Measurements from ENCODE around the gene APPL2.

APPL2 gene

GRCh38 chr12:105235732-105236476, at the start of gene APPL2:
Gene APPL2, minus strand, starts transcription at chr12:105236174. Its CDS starts 162 bp downstream, at chr12:105236012.
- peaks cover 37% of the 10 kb centered on the region for H3K4me1 Mint-ChIP-seq
- DNase-seq (ENCODE audit: low spot score in 2 of 2) (peak; percentile 49 to 60), ATAC-seq (replicated peaks; ENCODE audit: extremely low read depth, poor library complexity, severe bottlenecking) (peak; percentile 88)
- peaks cover 20% of the 10 kb centered on the region for H3K36me3 Mint-ChIP-seq (ENCODE audit: insufficient read depth)
- H3K27ac Mint-ChIP-seq (ENCODE audit: low read depth) = no peak within 1 kb of the TSS
- H3K4me3 Mint-ChIP-seq = peak within 1 kb of the TSS; percentile 80
- no peaks in the 10 kb centered on the region for H3K9me3 Mint-ChIP-seq
- H3K27me3 Mint-ChIP-seq = no peaks in the 10 kb centered on the region

- Mint-ChIP-seq H3K9me3 (no peaks in the 10 kb centered on the region), H3K4me3 (no peak overlapping the region), H3K4me1 (no peaks in the 10 kb centered on the region), H3K27ac (ENCODE audit: low read depth) (no peak overlapping the region), H3K27me3 (peaks cover 17% of the 10 kb centered on the region), H3K36me3 (ENCODE audit: insufficient read depth) (no peaks in the 10 kb centered on the region)
- DNase-seq (ENCODE audit: low spot score in 2 of 2) (no peak), ATAC-seq (replicated peaks; ENCODE audit: extremely low read depth, poor library complexity, severe bottlenecking) (no peak)
These were observed 49.4 kb upstream of the APPL2 start for GRCh38 chr12:105285378-105285777.

- H3K4me1 Mint-ChIP-seq = no peaks in the 10 kb centered on the region
These were observed 45.7 kb upstream of the APPL2 start for GRCh38 chr12:105281694-105282049.

GRCh38 chr12:105280966-105281693, 45.2 kb upstream of the APPL2 start:
- no peak for DNase-seq (ENCODE audit: low spot score in 2 of 2)
- no peak for ATAC-seq (replicated peaks; ENCODE audit: extremely low read depth, poor library complexity, severe bottlenecking)
- no peak overlapping the region for H3K27ac Mint-ChIP-seq (ENCODE audit: low read depth)
- peaks cover 17% of the 10 kb centered on the region for H3K27me3 Mint-ChIP-seq
- no peaks in the 10 kb centered on the region for H3K36me3 Mint-ChIP-seq (ENCODE audit: insufficient read depth)
- no peaks in the 10 kb centered on the region for H3K4me1 Mint-ChIP-seq
- H3K4me3 Mint-ChIP-seq = no peak overlapping the region
- no peaks in the 10 kb centered on the region for H3K9me3 Mint-ChIP-seq

More at GRCh38 chr12:105281694-105282049, 45.7 kb upstream of the APPL2 start:
- ATAC-seq (replicated peaks; ENCODE audit: extremely low read depth, poor library complexity, severe bottlenecking) (no peak), DNase-seq (ENCODE audit: low spot score in 2 of 2) (no peak)
- no peak overlapping the region for H3K4me3 Mint-ChIP-seq
- no peaks in the 10 kb centered on the region for H3K36me3 Mint-ChIP-seq (ENCODE audit: insufficient read depth)
- no peak overlapping the region for H3K27ac Mint-ChIP-seq (ENCODE audit: low read depth)
- H3K27me3 Mint-ChIP-seq = peaks cover 17% of the 10 kb centered on the region
- H3K9me3 Mint-ChIP-seq = no peaks in the 10 kb centered on the region

GRCh38 chr12:105279460-105280056, 43.6 kb upstream of the APPL2 start:
- H3K4me1 Mint-ChIP-seq = no peaks in the 10 kb centered on the region
- peak in 1 of 2 donors; percentile 16 for DNase-seq (ENCODE audit: low spot score in 2 of 2)
- no peaks in the 10 kb centered on the region for H3K36me3 Mint-ChIP-seq (ENCODE audit: insufficient read depth)
- H3K27ac Mint-ChIP-seq (ENCODE audit: low read depth) = no peak overlapping the region
- no peaks in the 10 kb centered on the region for H3K9me3 Mint-ChIP-seq
- no peak overlapping the region for H3K4me3 Mint-ChIP-seq
- peak; percentile 58 for ATAC-seq (replicated peaks; ENCODE audit: extremely low read depth, poor library complexity, severe bottlenecking)
- peaks cover 15% of the 10 kb centered on the region for H3K27me3 Mint-ChIP-seq

GRCh38 chr12:105278043-105278697, 42.2 kb upstream of the APPL2 start:
- Mint-ChIP-seq H3K4me3 (no peak overlapping the region), H3K36me3 (ENCODE audit: insufficient read depth) (no peaks in the 10 kb centered on the region), H3K27me3 (peaks cover 1% of the 10 kb centered on the region), H3K9me3 (no peaks in the 10 kb centered on the region), H3K4me1 (no peaks in the 10 kb centered on the region), H3K27ac (ENCODE audit: low read depth) (no peak overlapping the region)
- no peak for ATAC-seq (replicated peaks; ENCODE audit: extremely low read depth, poor library complexity, severe bottlenecking)
- DNase-seq (ENCODE audit: low spot score in 2 of 2) = no peak

- H3K4me3 Mint-ChIP-seq = no peak overlapping the region
- H3K27ac Mint-ChIP-seq (ENCODE audit: low read depth) = no peak overlapping the region
- no peaks in the 10 kb centered on the region for H3K27me3 Mint-ChIP-seq
- no peaks in the 10 kb centered on the region for H3K9me3 Mint-ChIP-seq
- DNase-seq (ENCODE audit: low spot score in 2 of 2) = no peak
- H3K4me1 Mint-ChIP-seq = no peaks in the 10 kb centered on the region
- ATAC-seq (replicated peaks; ENCODE audit: extremely low read depth, poor library complexity, severe bottlenecking) = no peak
- H3K36me3 Mint-ChIP-seq (ENCODE audit: insufficient read depth) = no peaks in the 10 kb centered on the region
These were observed 40.2 kb upstream of the APPL2 start for GRCh38 chr12:105275997-105276733.

- no peaks in the 10 kb centered on the region for H3K9me3 Mint-ChIP-seq
- ATAC-seq (replicated peaks; ENCODE audit: extremely low read depth, poor library complexity, severe bottlenecking) = no peak
- H3K36me3 Mint-ChIP-seq (ENCODE audit: insufficient read depth) = no peaks in the 10 kb centered on the region
- no peak overlapping the region for H3K27ac Mint-ChIP-seq (ENCODE audit: low read depth)
- H3K4me3 Mint-ChIP-seq = no peak overlapping the region
- no peak for DNase-seq (ENCODE audit: low spot score in 2 of 2)
- H3K27me3 Mint-ChIP-seq = no peaks in the 10 kb centered on the region
- H3K4me1 Mint-ChIP-seq = no peaks in the 10 kb centered on the region
These were observed 38.6 kb upstream of the APPL2 start for GRCh38 chr12:105274571-105274970.

GRCh38 chr12:105273601-105274000, 37.6 kb upstream of the APPL2 start:
- ATAC-seq (replicated peaks; ENCODE audit: extremely low read depth, poor library complexity, severe bottlenecking) (no peak), DNase-seq (ENCODE audit: low spot score in 2 of 2) (no peak)
- no peaks in the 10 kb centered on the region for H3K27me3 Mint-ChIP-seq
- H3K27ac Mint-ChIP-seq (ENCODE audit: low read depth) = no peak overlapping the region
- H3K4me1 Mint-ChIP-seq = no peaks in the 10 kb centered on the region
- no peak overlapping the region for H3K4me3 Mint-ChIP-seq
- H3K36me3 Mint-ChIP-seq (ENCODE audit: insufficient read depth) = no peaks in the 10 kb centered on the region
- no peaks in the 10 kb centered on the region for H3K9me3 Mint-ChIP-seq

GRCh38 chr12:105272814-105273416, 36.9 kb upstream of the APPL2 start:
- Mint-ChIP-seq H3K27me3 (no peaks in the 10 kb centered on the region), H3K36me3 (ENCODE audit: insufficient read depth) (no peaks in the 10 kb centered on the region), H3K9me3 (no peaks in the 10 kb centered on the region), H3K4me3 (no peak overlapping the region), H3K4me1 (no peaks in the 10 kb centered on the region), H3K27ac (ENCODE audit: low read depth) (no peak overlapping the region)
- ATAC-seq (replicated peaks; ENCODE audit: extremely low read depth, poor library complexity, severe bottlenecking) (no peak), DNase-seq (ENCODE audit: low spot score in 2 of 2) (no peak)

GRCh38 chr12:105272152-105272551, 36.2 kb upstream of the APPL2 start:
- Mint-ChIP-seq H3K4me1 (no peaks in the 10 kb centered on the region), H3K27ac (ENCODE audit: low read depth) (no peak overlapping the region), H3K27me3 (no peaks in the 10 kb centered on the region), H3K36me3 (ENCODE audit: insufficient read depth) (no peaks in the 10 kb centered on the region), H3K9me3 (no peaks in the 10 kb centered on the region), H3K4me3 (no peak overlapping the region)
- DNase-seq (ENCODE audit: low spot score in 2 of 2) (no peak), ATAC-seq (replicated peaks; ENCODE audit: extremely low read depth, poor library complexity, severe bottlenecking) (no peak)

GRCh38 chr12:105271364-105271763, 35.4 kb upstream of the APPL2 start:
- no peak overlapping the region for H3K27ac Mint-ChIP-seq (ENCODE audit: low read depth)
- H3K4me3 Mint-ChIP-seq = no peak overlapping the region
- H3K9me3 Mint-ChIP-seq = no peaks in the 10 kb centered on the region
- DNase-seq (ENCODE audit: low spot score in 2 of 2) (no peak), ATAC-seq (replicated peaks; ENCODE audit: extremely low read depth, poor library complexity, severe bottlenecking) (no peak)
- no peaks in the 10 kb centered on the region for H3K36me3 Mint-ChIP-seq (ENCODE audit: insufficient read depth)
- H3K27me3 Mint-ChIP-seq = no peaks in the 10 kb centered on the region
- H3K4me1 Mint-ChIP-seq = no peaks in the 10 kb centered on the region

Data from central memory CD8-positive, alpha-beta T cell (primary cell).